Measurements from ENCODE around the gene ARHGAP31.
"Not testable (repeated sequence)": the region's sequence is repeated elsewhere in the genome, so short reads cannot be mapped to it uniquely, and the experiment has no call there.

ARHGAP31 gene

GRCh38 chr3:119294696-119295671 lies 801 bp downstream of the ARHGAP31 start:
- peak; percentile 82 for DNase-seq

GRCh38 chr3:119295816-119296726 lies 1.9 kb downstream of the ARHGAP31 start:
- no peak for DNase-seq

GRCh38 chr3:119296727-119297122 lies 2.5 kb downstream of the ARHGAP31 start:
- no peak for DNase-seq

- no peak for DNase-seq
Measured at GRCh38 chr3:119297169-119297568, 3.0 kb downstream of the ARHGAP31 start.

- DNase-seq, result no peak
Measured at GRCh38 chr3:119298565-119298941, 4.4 kb downstream of the ARHGAP31 start.

- DNase-seq, result no peak
Measured at GRCh38 chr3:119300991-119301391, 6.8 kb downstream of the ARHGAP31 start.

- DNase-seq, result no peak
Measured at GRCh38 chr3:119301662-119302061, 7.5 kb downstream of the ARHGAP31 start.

GRCh38 chr3:119302697-119303551 lies 8.7 kb downstream of the ARHGAP31 start:
- DNase-seq, result no peak

- no peak for DNase-seq
Measured at GRCh38 chr3:119304201-119304713, 10.1 kb downstream of the ARHGAP31 start.

GRCh38 chr3:119305286-119305685 lies 11.1 kb downstream of the ARHGAP31 start:
- DNase-seq, result no peak

- DNase-seq, result not testable (repeated sequence)
Measured at GRCh38 chr3:119306378-119306777, 12.2 kb downstream of the ARHGAP31 start.

GRCh38 chr3:119308355-119308754 lies 14.2 kb downstream of the ARHGAP31 start:
- DNase-seq, result no peak

GRCh38 chr3:119309591-119309990 lies 15.4 kb downstream of the ARHGAP31 start:
- no peak for DNase-seq

GRCh38 chr3:119310071-119310470 lies 15.9 kb downstream of the ARHGAP31 start:
- no peak for DNase-seq

GRCh38 chr3:119311081-119311925 lies 17.1 kb downstream of the ARHGAP31 start:
- DNase-seq, result no peak

- no peak for DNase-seq
Measured at GRCh38 chr3:119313461-119313860, 19.3 kb downstream of the ARHGAP31 start.

- no peak for DNase-seq
Measured at GRCh38 chr3:119314821-119315220, 20.6 kb downstream of the ARHGAP31 start.

GRCh38 chr3:119315600-119316312 lies 21.6 kb downstream of the ARHGAP31 start:
- no peak for DNase-seq

GRCh38 chr3:119316313-119316670 lies 22.1 kb downstream of the ARHGAP31 start:
- no peak for DNase-seq

GRCh38 chr3:119318876-119319275 lies 24.7 kb downstream of the ARHGAP31 start:
- no peak for DNase-seq

GRCh38 chr3:119319311-119319710 lies 25.1 kb downstream of the ARHGAP31 start:
- no peak for DNase-seq
